C4-2B (cell line): ENCODE results near the gene PHLPP1.

Experiments
- H3K27ac ChIP-seq: fragments of 450-650 bp; 2 replicates; pipeline ENCODE4 v1.5.1; 2017
- ZFX ChIP-seq: fragments of 450-650 bp; IDR thresholded peaks from 2 replicates; pipeline ENCODE4 v1.6.1; 2017
- TF ChIP-seq, protein P1 (sequence below): fragments of 450-650 bp; conservative IDR thresholded peaks from 2 replicates; pipeline ENCODE4 v1.5.1; 2017; ENCODE audit warnings: mild to moderate bottlenecking

The PHLPP1 gene

DNA sequence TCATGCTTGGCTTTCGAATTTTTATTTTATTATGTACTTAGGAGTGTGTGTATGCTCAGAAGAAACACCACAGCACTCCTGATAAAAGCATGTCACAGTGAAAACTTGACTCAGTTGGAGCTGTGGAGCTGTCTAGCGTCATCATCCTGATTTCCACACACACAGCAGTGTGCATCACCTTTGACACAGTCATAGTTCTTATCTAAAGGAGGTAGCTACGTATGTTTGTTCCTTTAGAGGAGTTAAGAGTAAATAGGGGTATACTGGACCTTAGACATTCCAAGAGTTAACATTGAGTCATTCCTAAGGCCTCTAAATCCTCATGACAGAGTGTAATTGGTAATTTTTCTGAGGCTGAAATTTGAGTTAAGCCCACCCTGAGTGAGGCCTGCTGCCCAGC is 96.9 kb downstream of the PHLPP1 start:
- H3K27ac ChIP-seq: no peak overlapping the region
- TF ChIP-seq ZFX: no peak
- TF ChIP-seq, protein P1, sequence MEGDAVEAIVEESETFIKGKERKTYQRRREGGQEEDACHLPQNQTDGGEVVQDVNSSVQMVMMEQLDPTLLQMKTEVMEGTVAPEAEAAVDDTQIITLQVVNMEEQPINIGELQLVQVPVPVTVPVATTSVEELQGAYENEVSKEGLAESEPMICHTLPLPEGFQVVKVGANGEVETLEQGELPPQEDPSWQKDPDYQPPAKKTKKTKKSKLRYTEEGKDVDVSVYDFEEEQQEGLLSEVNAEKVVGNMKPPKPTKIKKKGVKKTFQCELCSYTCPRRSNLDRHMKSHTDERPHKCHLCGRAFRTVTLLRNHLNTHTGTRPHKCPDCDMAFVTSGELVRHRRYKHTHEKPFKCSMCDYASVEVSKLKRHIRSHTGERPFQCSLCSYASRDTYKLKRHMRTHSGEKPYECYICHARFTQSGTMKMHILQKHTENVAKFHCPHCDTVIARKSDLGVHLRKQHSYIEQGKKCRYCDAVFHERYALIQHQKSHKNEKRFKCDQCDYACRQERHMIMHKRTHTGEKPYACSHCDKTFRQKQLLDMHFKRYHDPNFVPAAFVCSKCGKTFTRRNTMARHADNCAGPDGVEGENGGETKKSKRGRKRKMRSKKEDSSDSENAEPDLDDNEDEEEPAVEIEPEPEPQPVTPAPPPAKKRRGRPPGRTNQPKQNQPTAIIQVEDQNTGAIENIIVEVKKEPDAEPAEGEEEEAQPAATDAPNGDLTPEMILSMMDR: no peak

DNA sequence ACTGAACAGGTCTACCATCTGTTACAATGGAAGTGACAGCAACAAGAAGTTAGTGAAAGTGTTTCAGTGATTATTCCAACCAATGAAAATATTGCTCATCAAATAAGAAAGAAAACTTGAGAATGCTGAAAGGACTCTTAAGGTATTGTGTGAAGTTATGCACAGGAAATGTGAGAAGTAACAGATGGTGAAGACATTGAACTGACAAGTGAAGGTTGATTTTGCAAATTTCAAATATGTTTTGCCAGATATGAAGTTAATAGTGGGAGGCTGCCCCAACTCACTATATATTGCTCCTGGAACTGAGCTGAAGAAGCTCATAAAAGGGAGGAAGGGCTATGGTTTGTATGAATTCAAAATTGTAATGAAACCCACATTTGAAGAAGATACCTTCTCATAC is 97.5 kb downstream of the PHLPP1 start:
- TF ChIP-seq, protein P1: no peak
- H3K27ac ChIP-seq: no peak overlapping the region

DNA sequence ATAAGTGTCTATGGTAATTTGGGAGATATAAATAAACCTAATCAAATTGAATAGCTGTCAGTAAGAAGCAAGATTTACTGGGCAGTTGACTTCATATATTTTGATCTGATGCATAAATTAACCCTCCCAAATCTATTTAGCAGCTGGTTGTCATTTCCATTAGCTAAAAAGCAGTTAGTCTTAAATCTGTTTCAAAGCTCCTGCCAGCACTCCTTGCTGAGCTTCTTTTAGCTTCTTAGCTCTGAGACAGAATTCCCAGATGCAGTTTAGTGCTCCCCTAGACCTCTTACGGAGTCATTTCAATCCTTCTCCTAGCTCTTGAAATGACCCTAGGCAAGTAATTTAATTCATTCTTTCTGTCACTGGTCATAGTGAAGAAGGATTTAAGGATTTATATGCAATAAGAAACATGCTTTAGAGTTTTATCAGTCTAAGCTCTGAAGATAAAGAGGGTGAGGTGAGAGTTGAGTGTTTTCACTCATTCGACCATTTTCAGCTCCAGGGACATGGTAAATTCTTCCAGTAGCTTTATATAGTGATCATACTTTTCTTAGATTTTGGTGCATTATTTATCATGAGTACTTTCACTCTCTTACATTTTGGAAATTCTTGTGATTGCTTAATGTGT is 98.9 kb downstream of the PHLPP1 start:
- no peak overlapping the region for H3K27ac ChIP-seq
- TF ChIP-seq ZFX: no peak
- TF ChIP-seq, protein P1: no peak

DNA sequence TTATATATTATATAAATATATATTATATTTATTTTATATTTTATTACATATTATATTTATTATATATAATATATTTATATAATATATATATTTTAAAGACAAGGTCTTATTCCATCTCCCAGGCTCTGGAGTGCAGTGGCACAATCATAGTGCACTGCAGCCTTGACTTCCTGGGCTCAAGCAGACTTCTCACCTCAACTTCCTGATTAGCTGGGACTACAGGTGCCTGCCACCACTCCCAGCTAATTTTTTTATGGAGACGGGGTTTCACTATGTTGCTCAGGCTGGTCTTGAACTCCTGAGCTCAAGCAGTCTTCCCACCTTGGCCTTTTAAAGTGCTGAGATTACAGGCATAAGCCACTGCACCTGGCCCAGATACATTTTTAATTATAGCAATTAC is 110.0 kb downstream of the PHLPP1 start:
- H3K27ac ChIP-seq: no peak overlapping the region
- TF ChIP-seq, protein P1: no peak
- no peak for TF ChIP-seq ZFX

DNA sequence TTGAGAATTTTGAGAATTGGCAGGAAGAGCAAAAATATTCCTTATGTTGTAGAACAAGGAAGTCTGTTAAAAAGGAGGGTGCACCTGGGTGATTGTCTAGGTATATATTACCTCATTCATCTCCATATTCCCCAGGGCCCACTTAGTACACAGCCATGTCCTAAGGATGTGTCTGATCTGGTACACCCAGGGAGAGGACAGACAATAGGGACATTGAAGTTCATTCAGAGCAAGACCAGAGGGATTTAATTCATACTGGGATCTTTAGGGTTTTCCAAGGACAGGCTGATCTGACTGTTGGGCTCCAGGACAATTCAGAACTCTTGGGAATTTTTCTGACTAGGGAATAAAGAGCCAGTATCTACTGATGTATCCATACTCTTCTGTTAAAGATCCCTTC is 112.1 kb downstream of the PHLPP1 start:
- H3K27ac ChIP-seq: no peak overlapping the region
- no peak for TF ChIP-seq ZFX
- TF ChIP-seq, protein P1: no peak

DNA sequence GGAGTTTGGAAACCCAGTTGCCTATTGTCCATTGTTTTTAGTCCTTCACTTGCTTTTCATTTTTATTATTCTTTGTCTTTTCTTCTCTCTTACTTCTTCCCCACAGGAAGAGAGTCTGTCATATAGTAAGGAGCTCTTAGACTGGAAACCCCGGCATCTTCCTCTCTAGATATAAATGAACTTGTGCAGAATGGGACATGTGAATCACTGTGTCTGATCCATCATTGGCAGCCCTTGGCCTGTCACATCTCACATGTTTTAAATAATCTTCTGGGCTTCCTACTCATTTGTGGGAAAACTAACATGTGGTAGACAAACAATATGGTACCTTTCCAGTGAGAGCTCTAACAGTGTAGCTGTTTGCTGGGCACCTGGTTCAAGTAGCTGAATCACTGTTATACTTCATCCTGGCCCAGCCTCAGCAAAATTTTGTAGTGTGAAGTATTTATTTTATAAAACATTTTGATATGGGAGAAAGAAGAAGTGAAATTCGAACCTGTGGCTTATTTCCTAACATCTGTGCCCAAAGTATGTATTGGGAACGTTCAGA is 112.8 kb downstream of the PHLPP1 start:
- TF ChIP-seq, protein P1: no peak
- H3K27ac ChIP-seq: no peak overlapping the region

DNA sequence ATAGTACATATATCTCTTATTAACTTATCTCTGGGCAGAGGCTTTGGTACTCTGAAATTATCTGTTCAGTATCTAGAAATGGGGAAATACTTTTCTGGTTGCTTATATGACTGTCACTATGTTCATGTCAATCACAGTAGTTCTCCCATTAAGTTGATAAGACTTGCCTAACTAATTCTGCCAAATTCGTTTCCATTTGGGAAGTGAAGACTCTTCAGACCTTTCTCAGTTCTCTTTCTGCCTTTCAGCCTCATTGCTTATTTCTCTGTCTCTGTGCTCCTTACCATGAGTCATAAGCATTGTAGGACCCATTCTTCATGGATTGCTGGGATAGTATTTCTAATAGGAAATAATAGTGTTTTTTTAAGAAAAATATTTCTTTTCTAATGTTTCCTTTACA is 113.5 kb downstream of the PHLPP1 start:
- TF ChIP-seq ZFX: no peak
- TF ChIP-seq, protein P1: no peak
- H3K27ac ChIP-seq: no peak overlapping the region
